CD4-positive, alpha-beta T cell (primary cell): ENCODE measurements around the gene KCNQ1OT1. TPM values are rescaled to one million over a fixed set of nuclear protein-coding genes. Genes with fewer than 3 reads are reported as not detected.

ENCODE experiments used
- ATAC-seq: fragments of 200-7000 bp; cut with Tn5 transposase; one replicate; pipeline ENCODE4 v1.10.0; 2022; ENCODE audit warnings: mild to moderate bottlenecking; ENCODE audit not compliant: poor library complexity
- CTCF ChIA-PET: fragments of 350-600 bp; sonication (Branson Sonifier 250); formaldehyde crosslinking; loops from one replicate; lab custom pipeline; 2021; ENCODE audit warnings: antibody characterized with exemption, inconsistent platforms; lab: Charles Lee
- POLR2A ChIA-PET: fragments of 350-600 bp; sonication (Branson Sonifier 250); formaldehyde crosslinking; loops from one replicate; lab custom pipeline; 2021; ENCODE audit warnings: antibody characterized with exemption, inconsistent platforms; lab: Charles Lee
- DNase-seq, 14 experiments: peaks; one replicate each; pipeline ENCODE4 v3.0.0-alpha.2; 2013 to 2020; ENCODE audit warnings: mixed read lengths in 2 of 14
- H3K27ac ChIP-seq, 2 donors: one replicate each; pipeline versions ENCODE4 v1.5.1 to v1.7.0; 2013; ENCODE audit warnings: low read length in 2 of 2, low read depth in 1 of 2, mild to moderate bottlenecking in 1 of 2
- H3K27me3 ChIP-seq, 2 experiments: 1 replicate in 1 of 2; 2 replicates in 1 of 2; pipeline versions ENCODE4 v1.6.1 to v1.7.0; 2013; ENCODE audit warnings: low read length in 2 of 2, control low read depth in 1 of 2, mild to moderate bottlenecking in 1 of 2, moderate library complexity in 1 of 2; ENCODE audit not compliant: insufficient read depth in 2 of 2, control insufficient read depth in 1 of 2
- H3K36me3 ChIP-seq: one replicate; pipeline ENCODE4 v1.6.1; 2013; ENCODE audit warnings: low read length, control low read depth; ENCODE audit not compliant: insufficient read depth
- H3K4me1 ChIP-seq: one replicate; pipeline ENCODE4 v1.6.1; 2013; ENCODE audit warnings: low read length, control low read depth; ENCODE audit not compliant: insufficient read depth
- H3K4me3 ChIP-seq: one replicate; pipeline ENCODE4 v1.5.1; 2013; ENCODE audit warnings: mild to moderate bottlenecking, low read length, moderate library complexity
- H3K9me3 ChIP-seq, 2 experiments: 1 replicate in 1 of 2; 2 replicates in 1 of 2; pipeline versions ENCODE4 v1.6.1 to v1.7.0; 2013; ENCODE audit warnings: low read length in 2 of 2, mild to moderate bottlenecking in 2 of 2, control low read depth in 1 of 2, moderate library complexity in 1 of 2; ENCODE audit not compliant: control insufficient read depth in 1 of 2, insufficient read depth in 1 of 2
- H3K27ac Mint-ChIP-seq: one replicate; pipeline ENCODE4 v1.8.0; 2020; ENCODE audit warnings: mixed read lengths
- H3K27me3 Mint-ChIP-seq: one replicate; pipeline ENCODE4 v1.8.0; 2021; ENCODE audit warnings: mixed read lengths
- H3K36me3 Mint-ChIP-seq: one replicate; pipeline ENCODE4 v1.8.0; 2021; ENCODE audit warnings: low read depth, mixed read lengths
- H3K4me1 Mint-ChIP-seq: one replicate; pipeline ENCODE4 v1.8.0; 2021; ENCODE audit warnings: low read depth, mixed read lengths
- H3K4me3 Mint-ChIP-seq: one replicate; pipeline ENCODE4 v1.8.0; 2020; ENCODE audit warnings: mild to moderate bottlenecking, mixed read lengths
- H3K9me3 Mint-ChIP-seq: one replicate; pipeline ENCODE4 v1.8.0; 2020; ENCODE audit warnings: mixed read lengths
- CTCF ChIP-seq: fragments of 200-600 bp; IDR thresholded peaks from one replicate; pipeline ENCODE4 v1.8.0; 2022; ENCODE audit warnings: antibody characterized with exemption, mild to moderate bottlenecking
- intact Hi-C, 2 experiments: fragments of 100-400 bp; cut with DNase I in 1 of 2; cut with micrococcal nuclease in 1 of 2; formaldehyde crosslinking; loops; one replicate each; pipeline versions ENCODE4 v1.15.1 to v1.9.0; 2023 to 2025; cut with DNase I, micrococcal nuclease
- total RNA-seq, 174 experiments: library from RNA in 2 of 174; stranded (reverse) in 2 of 174; gene quantifications; one replicate each; pipeline ENCODE4 v1.2.3 and lab custom pipeline; 2021 to 2026

The KCNQ1OT1 gene
- total RNA-seq, 2 experiments from 2014 or later: 0.17 to 0.22 TPM

DNA sequence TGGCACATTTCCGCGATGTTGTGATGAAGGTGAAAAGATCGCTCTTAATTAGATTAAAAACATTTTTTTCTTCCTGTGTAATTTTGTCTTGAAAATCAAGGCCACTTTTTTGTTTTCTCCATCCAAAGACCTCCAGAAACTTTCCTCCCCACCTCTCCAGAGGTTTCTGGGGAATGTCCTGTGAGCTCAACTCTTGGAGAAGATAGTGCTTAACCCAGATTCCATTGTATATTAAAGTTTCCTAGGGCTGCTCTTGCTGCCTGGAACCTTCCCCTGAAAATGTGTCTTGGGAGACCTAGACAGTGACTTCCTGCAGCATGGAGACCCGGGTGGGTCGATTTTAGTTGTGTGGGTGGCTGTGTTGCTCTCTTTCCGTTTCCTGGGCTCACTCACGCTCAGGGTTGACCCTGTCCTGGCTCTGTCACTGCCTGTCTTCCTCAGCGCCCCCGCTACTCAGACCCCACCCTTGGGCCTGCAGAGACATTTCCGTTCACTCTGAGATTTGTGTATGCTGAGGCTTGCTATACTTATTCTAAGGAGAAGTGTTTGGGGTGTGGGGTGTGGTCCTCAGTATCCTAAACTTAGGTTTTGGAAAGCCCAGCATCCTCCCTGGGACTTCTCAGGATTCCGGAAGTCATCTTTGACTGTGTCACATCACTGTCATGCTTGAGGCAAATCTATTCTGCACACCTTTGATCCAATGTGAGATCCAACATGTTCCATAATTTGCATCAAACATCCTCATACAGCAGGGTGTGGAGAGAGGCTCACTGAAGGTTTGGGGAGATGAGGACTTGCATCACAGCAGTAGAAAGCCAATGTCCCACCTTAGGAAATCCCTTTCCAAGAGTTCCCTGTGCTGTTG is 47.2 kb downstream of the KCNQ1OT1 start:
- H3K9me3 Mint-ChIP-seq: peaks cover under 1% of the 10 kb centered on the region
- ATAC-seq (no peak), DNase-seq (no peak)
- H3K36me3 ChIP-seq: peaks cover 4% of the 10 kb centered on the region
- no peak overlapping the region for H3K4me3 ChIP-seq
- H3K4me3 Mint-ChIP-seq: no peak overlapping the region
- peaks cover 12 to 27% of the 10 kb centered on the region in 2 experiments for H3K9me3 ChIP-seq
- H3K27me3 Mint-ChIP-seq: no peaks in the 10 kb centered on the region
- CTCF ChIA-PET: no interaction called here
- H3K27me3 ChIP-seq: no peaks in the 10 kb centered on the region
- no peak overlapping the region for H3K27ac Mint-ChIP-seq
- no peaks in the 10 kb centered on the region for H3K4me1 ChIP-seq
- peaks cover 69% of the 10 kb centered on the region for H3K36me3 Mint-ChIP-seq
- POLR2A ChIA-PET: no interaction called here
- H3K4me1 Mint-ChIP-seq: no peaks in the 10 kb centered on the region
- TF ChIP-seq CTCF: no peak
- intact Hi-C loops: no loop called here
- no peak overlapping the region for H3K27ac ChIP-seq

GRCh38 chr11:2651826-2652271 is 47.9 kb downstream of the KCNQ1OT1 start:
- Mint-ChIP-seq H3K4me1 (no peaks in the 10 kb centered on the region), H3K27ac (no peak overlapping the region), H3K27me3 (no peaks in the 10 kb centered on the region), H3K9me3 (peaks cover 6% of the 10 kb centered on the region), H3K36me3 (peaks cover 69% of the 10 kb centered on the region), H3K4me3 (no peak overlapping the region)
- Histone ChIP-seq H3K9me3 (peaks cover 12 to 33% of the 10 kb centered on the region in 2 experiments), H3K27me3 (no peaks in the 10 kb centered on the region), H3K4me3 (no peak overlapping the region), H3K27ac (no peak overlapping the region), H3K4me1 (no peaks in the 10 kb centered on the region), H3K36me3 (peaks cover 4% of the 10 kb centered on the region)
- ChIA-PET POLR2A (interaction anchor here (0.6 kb wide), 1 partner anchor 838 kb away, joined by 3 read pairs; no protein-coding TSS in a partner anchor), CTCF (no interaction called here)
- no peak for TF ChIP-seq CTCF
- ATAC-seq (no peak), DNase-seq (no peak)
- intact Hi-C loops: no loop called here

DNA sequence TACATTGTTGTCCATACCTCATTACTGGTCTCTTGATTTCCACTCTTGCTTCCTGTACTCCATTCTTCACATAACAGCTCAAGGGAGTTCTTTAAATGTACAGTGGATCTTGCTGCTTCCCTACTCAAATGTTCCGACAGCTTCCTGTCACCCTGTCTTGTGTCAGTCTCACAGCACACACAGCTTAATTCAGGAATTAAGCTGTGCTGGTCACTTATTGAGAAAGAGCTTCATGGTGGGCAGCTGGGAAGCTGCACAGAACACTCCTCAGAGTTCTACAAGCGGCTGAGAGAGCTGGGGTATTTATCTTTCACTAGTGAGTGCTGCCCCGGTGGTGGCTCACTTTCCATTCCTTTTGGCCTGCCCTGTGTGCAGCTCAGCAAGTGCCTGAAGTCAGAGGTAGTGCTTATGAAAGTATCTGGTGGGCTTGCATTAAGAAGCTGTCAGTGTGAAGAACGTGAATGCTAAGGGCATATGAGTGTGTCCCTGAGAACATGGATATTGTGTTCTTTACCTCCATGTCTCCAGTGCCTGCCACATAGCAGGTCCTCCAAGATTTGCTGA is 48.7 kb downstream of the KCNQ1OT1 start:
- H3K36me3 ChIP-seq: peaks cover 4% of the 10 kb centered on the region
- no peak for DNase-seq
- H3K27me3 ChIP-seq: no peaks in the 10 kb centered on the region
- no peaks in the 10 kb centered on the region for H3K27me3 Mint-ChIP-seq
- peaks cover 17 to 38% of the 10 kb centered on the region in 2 experiments for H3K9me3 ChIP-seq
- H3K4me3 ChIP-seq: no peak overlapping the region
- CTCF ChIA-PET: no interaction called here
- no peak overlapping the region for H3K4me3 Mint-ChIP-seq
- POLR2A ChIA-PET: interaction anchor here (0.6 kb wide), 1 partner anchor 837 kb away, joined by 3 read pairs; no protein-coding TSS in a partner anchor
- H3K36me3 Mint-ChIP-seq: peaks cover 69% of the 10 kb centered on the region
- peaks cover 6% of the 10 kb centered on the region for H3K9me3 Mint-ChIP-seq
- no peak overlapping the region for H3K27ac ChIP-seq
- ATAC-seq: no peak
- no peaks in the 10 kb centered on the region for H3K4me1 Mint-ChIP-seq
- intact Hi-C loops: no loop called here
- TF ChIP-seq CTCF: no peak
- H3K27ac Mint-ChIP-seq: no peak overlapping the region
- H3K4me1 ChIP-seq: no peaks in the 10 kb centered on the region
